ENCODE data around the gene DMXL1. TPM values are rescaled to one million over a fixed set of nuclear protein-coding genes. Genes with fewer than 3 reads are reported as not detected.

Gene DMXL1
- total RNA-seq, 2 experiments from 2014 or later = 28.4 to 29.1 TPM

DNA sequence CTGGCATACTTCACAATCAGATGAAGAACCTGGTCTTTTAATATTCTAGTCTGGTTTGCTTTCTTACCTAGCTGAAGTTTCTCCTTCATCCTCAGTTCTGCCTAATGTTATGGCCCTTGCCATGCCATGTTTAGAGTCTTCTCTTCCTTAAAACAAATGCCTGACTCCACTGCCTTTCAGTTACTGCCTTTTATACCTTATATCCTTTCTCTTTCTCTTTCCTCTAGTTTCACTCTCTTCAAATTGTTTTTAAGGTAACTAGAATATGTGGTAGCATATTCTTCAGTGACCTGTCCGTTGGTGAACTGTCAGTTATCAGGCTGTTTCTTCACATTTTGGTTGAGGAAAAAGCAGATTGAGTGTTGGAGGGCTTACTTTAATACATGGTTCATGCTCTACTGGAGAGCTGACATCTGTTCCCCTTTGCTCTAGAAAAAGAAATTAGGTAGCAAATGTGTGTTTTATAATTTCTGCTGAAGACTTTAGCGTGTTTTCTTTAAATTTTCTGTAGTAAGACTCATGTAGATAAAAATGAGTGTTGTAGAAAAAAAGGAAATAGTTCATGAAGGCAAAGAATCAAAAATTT is 103.8 kb downstream of the DMXL1 start:
- TF ChIP-seq, protein P1, sequence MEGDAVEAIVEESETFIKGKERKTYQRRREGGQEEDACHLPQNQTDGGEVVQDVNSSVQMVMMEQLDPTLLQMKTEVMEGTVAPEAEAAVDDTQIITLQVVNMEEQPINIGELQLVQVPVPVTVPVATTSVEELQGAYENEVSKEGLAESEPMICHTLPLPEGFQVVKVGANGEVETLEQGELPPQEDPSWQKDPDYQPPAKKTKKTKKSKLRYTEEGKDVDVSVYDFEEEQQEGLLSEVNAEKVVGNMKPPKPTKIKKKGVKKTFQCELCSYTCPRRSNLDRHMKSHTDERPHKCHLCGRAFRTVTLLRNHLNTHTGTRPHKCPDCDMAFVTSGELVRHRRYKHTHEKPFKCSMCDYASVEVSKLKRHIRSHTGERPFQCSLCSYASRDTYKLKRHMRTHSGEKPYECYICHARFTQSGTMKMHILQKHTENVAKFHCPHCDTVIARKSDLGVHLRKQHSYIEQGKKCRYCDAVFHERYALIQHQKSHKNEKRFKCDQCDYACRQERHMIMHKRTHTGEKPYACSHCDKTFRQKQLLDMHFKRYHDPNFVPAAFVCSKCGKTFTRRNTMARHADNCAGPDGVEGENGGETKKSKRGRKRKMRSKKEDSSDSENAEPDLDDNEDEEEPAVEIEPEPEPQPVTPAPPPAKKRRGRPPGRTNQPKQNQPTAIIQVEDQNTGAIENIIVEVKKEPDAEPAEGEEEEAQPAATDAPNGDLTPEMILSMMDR (IDR thresholded peaks at IDR 0.05) = no peak
- no peak overlapping the region for H3K27ac Mint-ChIP-seq
- no peaks in the 10 kb centered on the region for H3K27me3 Mint-ChIP-seq

DNA sequence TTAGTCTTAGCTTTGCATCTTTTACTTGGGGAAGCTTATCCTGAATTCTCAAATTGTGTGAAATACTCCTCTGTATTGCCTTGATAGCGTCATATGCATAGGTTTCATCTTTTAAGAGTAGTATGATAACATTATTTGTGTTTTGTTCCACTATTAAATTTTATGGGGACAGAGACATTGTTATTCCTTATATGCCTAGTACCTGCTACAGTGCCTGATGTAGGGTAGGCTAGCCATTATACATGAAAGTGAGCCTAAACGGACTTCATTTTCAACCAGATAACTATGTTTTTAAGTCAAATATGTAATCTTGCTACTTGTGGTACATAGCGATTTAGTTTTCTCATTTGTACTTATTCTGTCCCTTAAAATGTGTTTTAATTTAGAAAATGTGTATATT is 105.9 kb downstream of the DMXL1 start:
- Histone ChIP-seq H3K27me3 (ENCODE audit: control insufficient read depth in 1 of 2, insufficient read depth in 2 of 2, low read length in 2 of 2) (no peaks in the 10 kb centered on the region), H3K9me3 (ENCODE audit: control insufficient read depth in 1 of 2, insufficient read depth in 1 of 2, low read length in 2 of 2) (no peaks in the 10 kb centered on the region), H3K4me1 (ENCODE audit: insufficient read depth, low read length) (no peaks in the 10 kb centered on the region), H3K27ac (ENCODE audit: low read depth in 1 of 2, low read length in 2 of 2) (no peak overlapping the region), H3K36me3 (ENCODE audit: insufficient read depth, low read length) (peaks cover 10% of the 10 kb centered on the region), H3K4me3 (ENCODE audit: low read length) (no peak overlapping the region)
- Mint-ChIP-seq H3K9me3 (no peaks in the 10 kb centered on the region), H3K4me1 (ENCODE audit: low read depth) (no peaks in the 10 kb centered on the region), H3K27ac (no peak overlapping the region), H3K36me3 (ENCODE audit: low read depth) (peaks cover 54% of the 10 kb centered on the region), H3K27me3 (no peaks in the 10 kb centered on the region), H3K4me3 (no peak overlapping the region)
- CTCF ChIA-PET = no interaction called here
- intact Hi-C loops (cut with DNase I, micrococcal nuclease) = no loop called here
- DNase-seq = no peak
- no peak for ATAC-seq (ENCODE audit: poor library complexity)
- POLR2A ChIA-PET = no interaction called here
- TF ChIP-seq, protein P1 (IDR thresholded peaks at IDR 0.05) = no peak

More for the DNA sequence above, 103.8 kb downstream of the DMXL1 start:
- intact Hi-C loops (cut with DNase I, micrococcal nuclease) = no loop called here
- no peak overlapping the region for H3K27ac ChIP-seq (ENCODE audit: low read depth in 1 of 2, low read length in 2 of 2)
- ChIA-PET CTCF (no interaction called here), POLR2A (no interaction called here)
- Mint-ChIP-seq H3K4me3 (no peak overlapping the region), H3K4me1 (ENCODE audit: low read depth) (no peaks in the 10 kb centered on the region), H3K9me3 (no peaks in the 10 kb centered on the region), H3K36me3 (ENCODE audit: low read depth) (peaks cover 66% of the 10 kb centered on the region)
- ATAC-seq (ENCODE audit: poor library complexity) (no peak), DNase-seq (no peak)
- peaks cover 5% of the 10 kb centered on the region for H3K36me3 ChIP-seq (ENCODE audit: insufficient read depth, low read length)
- H3K4me3 ChIP-seq (ENCODE audit: low read length) = no peak overlapping the region
- no peaks in the 10 kb centered on the region for H3K9me3 ChIP-seq (ENCODE audit: control insufficient read depth in 1 of 2, insufficient read depth in 1 of 2, low read length in 2 of 2)
- H3K4me1 ChIP-seq (ENCODE audit: insufficient read depth, low read length) = no peaks in the 10 kb centered on the region
- no peaks in the 10 kb centered on the region for H3K27me3 ChIP-seq (ENCODE audit: control insufficient read depth in 1 of 2, insufficient read depth in 2 of 2, low read length in 2 of 2)

DNA sequence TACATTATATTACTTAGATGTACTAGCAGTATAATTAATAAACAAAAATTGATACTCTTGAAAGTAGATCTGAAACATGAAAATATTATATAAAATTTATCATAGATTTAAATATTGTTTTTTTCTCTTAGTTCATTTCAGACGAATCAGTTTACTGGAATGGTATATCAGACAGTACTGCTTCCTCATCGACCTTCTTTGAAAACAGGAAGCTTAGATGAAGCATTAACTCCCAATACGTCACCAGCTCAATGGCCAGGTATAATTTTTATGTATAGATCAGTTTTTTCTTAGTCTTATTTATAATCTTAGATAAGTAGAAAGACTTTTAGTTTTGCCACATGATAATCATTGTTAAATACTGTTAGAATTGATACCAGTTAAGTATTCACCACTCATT is 106.3 kb downstream of the DMXL1 start:
- no peak overlapping the region for H3K4me3 ChIP-seq (ENCODE audit: low read length)
- Mint-ChIP-seq H3K27ac (no peak overlapping the region), H3K9me3 (no peaks in the 10 kb centered on the region), H3K36me3 (ENCODE audit: low read depth) (peaks cover 51% of the 10 kb centered on the region), H3K27me3 (no peaks in the 10 kb centered on the region), H3K4me1 (ENCODE audit: low read depth) (no peaks in the 10 kb centered on the region), H3K4me3 (no peak overlapping the region)
- no peaks in the 10 kb centered on the region for H3K4me1 ChIP-seq (ENCODE audit: insufficient read depth, low read length)
- H3K27ac ChIP-seq (ENCODE audit: low read depth in 1 of 2, low read length in 2 of 2) = no peak overlapping the region
- POLR2A ChIA-PET = interaction anchor here (0.5 kb wide), 1 partner anchor 10 kb away, joined by 3 read pairs; no protein-coding TSS in a partner anchor
- no peaks in the 10 kb centered on the region for H3K27me3 ChIP-seq (ENCODE audit: control insufficient read depth in 1 of 2, insufficient read depth in 2 of 2, low read length in 2 of 2)
- CTCF ChIA-PET = no interaction called here
- peaks cover 10% of the 10 kb centered on the region for H3K36me3 ChIP-seq (ENCODE audit: insufficient read depth, low read length)
- DNase-seq = no peak
- no peak for ATAC-seq (ENCODE audit: poor library complexity)
- TF ChIP-seq, protein P1 (IDR thresholded peaks at IDR 0.05) = no peak
- no peaks in the 10 kb centered on the region for H3K9me3 ChIP-seq (ENCODE audit: control insufficient read depth in 1 of 2, insufficient read depth in 1 of 2, low read length in 2 of 2)
- intact Hi-C loops (cut with DNase I, micrococcal nuclease) = no loop called here

All from CD4-positive, alpha-beta T cell (primary cell).